PFSK-1 (cell line): ENCODE results near the gene SEC14L2.

ENCODE experiments used
- FOXP2 ChIP-seq: optimal IDR thresholded peaks from 2 replicates; pipeline ENCODE3; 2011; ENCODE audit warnings: borderline replicate concordance, control low read depth, inconsistent platforms; ENCODE audit not compliant: insufficient read depth; ENCODE audit errors: extremely low read length, extremely low read depth
- POLR2AphosphoS5 ChIP-seq: IDR thresholded peaks from 2 replicates; pipeline ENCODE4 v1.6.1; 2012; ENCODE audit warnings: low read depth, mild to moderate bottlenecking, control low read depth, low read length, moderate library complexity
- REST ChIP-seq, 2 experiments: IDR thresholded peaks; 2 replicates each; pipeline versions ENCODE4 v1.6.1 to v1.8.0; 2011 to 2012; ENCODE audit warnings: low read depth in 2 of 2, low read length in 2 of 2, control low read depth in 1 of 2, inconsistent platforms in 1 of 2, mild to moderate bottlenecking in 1 of 2, moderate library complexity in 1 of 2; ENCODE audit not compliant: insufficient read depth in 1 of 2
- SIN3A ChIP-seq: IDR thresholded peaks from 2 replicates; pipeline ENCODE4 v1.6.1; 2012; ENCODE audit warnings: mild to moderate bottlenecking, low read length, moderate library complexity, borderline replicate concordance; ENCODE audit not compliant: insufficient read depth
- TAF1 ChIP-seq: IDR thresholded peaks from 2 replicates; pipeline ENCODE4 v1.6.1; 2012; ENCODE audit warnings: low read length, control low read depth, borderline replicate concordance; ENCODE audit not compliant: insufficient read depth

The SEC14L2 gene

GRCh38 chr22:30386960-30387827 is 9.6 kb upstream of the SEC14L2 start, which contains the start of gene RNF215:
Gene RNF215, minus strand, starts transcription at chr22:30387411. Its CDS starts 98 bp downstream, at chr22:30387313.
- TF ChIP-seq POLR2AphosphoS5 (peak; percentile 22; the same call in 1 of the 2 replicates), SIN3A (no peak), TAF1 (peak; percentile 16; the same call in 1 of the 2 replicates), FOXP2 (peak; percentile 45), REST (IDR thresholded peaks at IDR 0.05; ENCODE audit: insufficient read depth in 1 of 2, low read depth in 2 of 2, low read length in 2 of 2) (no peak)

DNA sequence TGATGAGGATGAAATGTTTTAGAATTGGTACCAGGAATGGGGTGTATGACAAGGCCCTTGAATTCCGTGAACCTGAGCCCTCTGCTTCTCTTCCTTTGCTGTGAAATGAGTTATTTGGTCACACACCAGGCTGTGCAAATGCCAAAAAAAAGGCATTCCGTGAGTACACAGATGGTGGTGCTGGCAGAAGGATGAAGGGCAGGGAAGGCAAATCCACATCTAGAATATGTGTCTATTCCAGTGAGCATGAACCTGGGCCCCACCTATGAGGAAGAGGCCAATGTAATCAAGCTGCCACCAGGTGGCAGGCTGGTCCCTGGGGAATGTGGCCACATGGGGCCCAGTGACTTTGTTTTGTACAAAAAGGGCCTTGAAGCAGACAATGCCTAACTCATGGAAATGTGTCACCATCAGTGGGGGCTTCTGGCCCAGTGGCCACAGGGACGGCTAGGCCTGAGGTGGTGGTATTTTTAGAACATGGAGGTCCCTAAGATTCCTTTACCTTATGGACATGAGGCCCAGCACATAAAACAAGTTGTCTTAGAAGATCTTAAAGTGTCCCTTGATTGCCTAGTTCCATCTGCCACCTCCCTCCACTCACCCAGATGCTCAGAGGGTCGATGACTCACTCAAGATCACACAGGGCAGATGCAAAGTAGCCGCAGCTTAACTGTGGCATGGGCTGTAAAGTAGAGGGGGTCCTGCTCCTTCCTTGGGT is 5.7 kb upstream of the SEC14L2 start:
- TF ChIP-seq POLR2AphosphoS5 (no peak), FOXP2 (no peak), SIN3A (no peak), REST (IDR thresholded peaks at IDR 0.05; ENCODE audit: insufficient read depth in 1 of 2, low read depth in 2 of 2, low read length in 2 of 2) (no peak), TAF1 (no peak)

GRCh38 chr22:30392661-30393321 is 4.0 kb upstream of the SEC14L2 start:
- TF ChIP-seq TAF1, result no peak
- TF ChIP-seq SIN3A, result no peak
- TF ChIP-seq POLR2AphosphoS5, result no peak
- no peak for TF ChIP-seq REST (IDR thresholded peaks at IDR 0.05; ENCODE audit: insufficient read depth in 1 of 2, low read depth in 2 of 2, low read length in 2 of 2)
- no peak for TF ChIP-seq FOXP2

DNA sequence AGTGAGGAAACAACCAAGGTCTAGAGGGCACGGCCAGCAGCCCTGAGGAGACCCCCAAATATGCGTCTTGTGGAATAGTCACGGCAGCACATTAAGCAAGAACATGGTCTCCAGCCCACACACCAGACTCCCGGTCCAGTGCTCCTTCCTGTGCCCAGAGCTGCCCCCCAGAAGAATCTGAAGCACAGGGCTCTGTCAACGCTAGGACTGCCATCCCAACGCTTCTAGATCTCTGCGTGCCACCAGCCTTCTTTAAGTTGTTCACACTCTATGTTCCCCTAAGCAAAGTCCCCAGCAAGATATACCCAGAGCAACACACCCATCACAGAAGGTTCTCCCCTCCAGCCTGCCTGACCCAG is 3.5 kb upstream of the SEC14L2 start:
- TF ChIP-seq TAF1 (no peak), FOXP2 (no peak), SIN3A (no peak), POLR2AphosphoS5 (no peak), REST (IDR thresholded peaks at IDR 0.05; ENCODE audit: insufficient read depth in 1 of 2, low read depth in 2 of 2, low read length in 2 of 2) (no peak)
